GM21528 (cell line): ENCODE measurements around the gene NRCAM.
"Not testable (repeated sequence)": the region's sequence is repeated elsewhere in the genome, so short reads cannot be mapped to it uniquely, and the experiment has no call there.

Experiments
- ATAC-seq: cut with Tn5 transposase; IDR thresholded peaks from one replicate; pipeline ENCODE4 v1.9.1; 2021; ENCODE audit warnings: mild to moderate bottlenecking, moderate library complexity; ENCODE audit not compliant: unreplicated experiment, low FRiP score

Gene NRCAM

DNA sequence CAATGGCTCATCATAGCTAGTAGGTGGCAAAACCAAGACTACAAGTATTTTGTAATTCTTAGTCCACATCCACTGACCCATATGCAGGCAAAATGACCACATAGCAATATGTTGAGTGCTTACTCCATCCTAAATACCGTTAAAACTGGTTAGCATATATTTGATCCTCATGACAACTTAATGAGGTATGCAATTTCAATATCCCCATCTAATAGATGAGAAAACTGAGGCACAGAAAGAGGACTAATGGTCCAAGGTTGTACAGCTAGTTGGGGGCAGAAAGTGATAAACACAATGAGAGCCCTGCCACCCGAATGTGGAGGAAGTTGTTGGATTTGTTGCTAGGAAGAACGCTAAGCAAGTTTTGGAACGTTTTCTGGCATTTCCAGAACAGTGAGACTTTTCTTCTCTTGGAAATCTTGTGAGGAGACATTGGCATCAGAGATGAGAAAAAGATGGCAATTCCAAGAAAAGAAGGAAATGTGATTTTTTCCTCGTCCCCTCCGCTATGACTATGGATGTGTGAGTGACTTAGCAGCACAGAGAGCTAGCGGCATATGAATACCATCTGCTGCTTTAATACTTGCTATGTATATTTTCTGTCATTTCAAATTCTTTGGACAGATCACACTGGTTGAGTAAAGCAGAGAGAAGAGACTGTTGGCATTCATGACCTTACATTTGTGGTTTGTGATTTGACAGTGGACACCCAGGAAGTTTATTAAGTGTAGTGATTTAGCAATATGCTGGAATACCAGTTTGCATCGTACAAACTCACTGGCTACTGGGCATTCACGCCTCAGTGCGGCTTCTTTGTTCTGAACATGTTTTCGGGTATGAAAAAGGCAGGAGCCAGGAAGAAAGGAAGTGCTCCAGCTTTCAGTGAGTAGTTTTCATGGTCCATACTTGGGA is 51.5 kb downstream of the NRCAM start:
- ATAC-seq, result no peak

DNA sequence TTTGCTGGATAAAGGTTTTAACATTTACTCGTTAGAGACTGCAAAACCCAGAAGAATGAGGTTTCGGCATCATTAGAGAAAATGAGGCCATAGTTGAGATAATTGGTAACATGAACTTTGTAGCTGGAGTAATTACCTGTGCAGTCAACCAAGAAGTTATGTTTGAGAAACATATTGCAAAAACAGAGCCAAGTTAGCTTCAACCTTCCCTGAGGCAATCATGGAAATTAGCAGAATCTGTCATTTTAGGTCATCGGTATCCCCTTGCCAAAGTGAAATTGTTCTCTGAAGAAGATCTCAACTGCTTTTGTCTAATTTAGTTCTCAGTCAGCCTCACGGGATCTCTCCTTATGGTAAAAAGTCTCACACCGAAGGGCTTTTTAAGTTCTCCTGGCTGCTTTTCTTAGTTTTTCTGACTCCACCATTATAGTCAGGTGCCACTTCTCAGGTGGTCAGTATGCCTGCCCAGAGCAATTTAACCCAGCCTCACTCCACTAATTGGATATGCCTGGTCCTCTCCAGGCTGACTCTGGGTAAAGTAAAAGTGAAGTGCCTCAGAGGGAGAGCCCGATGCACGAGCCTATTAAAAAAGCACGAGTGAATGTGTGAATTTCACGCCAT is 52.5 kb downstream of the NRCAM start:
- no peak for ATAC-seq

DNA sequence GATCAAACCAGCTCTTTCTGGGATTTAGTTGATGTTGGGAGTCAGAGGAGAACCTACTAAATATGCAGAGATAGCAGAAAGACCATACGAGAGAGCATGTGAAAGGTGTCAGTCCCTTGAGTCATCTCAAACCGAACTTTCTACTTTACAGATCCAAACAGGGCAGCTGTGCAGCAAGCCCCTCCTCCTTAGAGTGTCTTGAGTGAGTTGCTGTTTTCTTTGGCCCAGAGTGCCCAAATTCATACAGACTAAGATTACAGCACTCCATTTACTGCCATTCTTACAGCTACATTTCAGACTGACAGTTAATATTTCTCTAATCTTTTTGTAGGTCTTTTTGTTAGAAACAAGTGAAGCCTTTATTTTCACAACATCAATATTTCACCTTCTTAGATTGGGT is 53.4 kb downstream of the NRCAM start:
- ATAC-seq, result no peak

DNA sequence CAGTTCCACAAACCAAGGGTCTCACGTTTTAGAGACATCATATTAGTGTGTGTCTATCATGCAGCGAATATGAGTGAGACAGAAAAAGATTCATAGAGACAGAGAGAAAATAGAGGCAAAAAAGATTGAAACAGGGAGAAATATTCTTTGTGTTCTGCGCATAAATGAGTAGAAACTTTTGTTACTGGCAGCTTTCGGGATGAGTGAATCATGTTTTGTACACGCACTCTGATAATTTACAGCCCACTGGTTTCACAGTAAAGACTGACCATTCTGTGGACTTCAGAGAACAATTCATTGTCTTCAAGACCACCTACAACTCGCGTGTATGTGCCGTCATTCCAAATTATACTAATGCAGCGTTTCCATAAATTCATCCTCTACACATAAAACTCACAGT is 60.2 kb downstream of the NRCAM start:
- ATAC-seq, result no peak

DNA sequence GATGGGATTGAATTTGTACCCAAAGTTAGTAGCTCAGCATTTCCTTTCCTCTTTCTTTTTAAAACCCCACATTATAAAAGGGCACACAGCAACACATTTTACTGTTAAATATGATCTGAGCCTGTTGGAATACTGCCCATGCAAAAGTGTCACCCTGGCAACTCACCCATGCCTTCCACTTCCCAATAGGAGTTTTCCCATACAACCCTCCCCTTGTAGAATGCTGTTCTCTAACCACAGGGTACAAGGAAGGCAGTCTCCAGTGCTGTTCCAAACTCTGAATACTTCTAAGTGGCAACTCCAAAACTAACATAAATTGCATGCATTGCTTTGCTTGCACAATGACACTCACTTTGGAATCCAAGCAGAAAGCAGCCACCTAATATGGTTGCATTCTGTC is 60.8 kb downstream of the NRCAM start:
- no peak for ATAC-seq

DNA sequence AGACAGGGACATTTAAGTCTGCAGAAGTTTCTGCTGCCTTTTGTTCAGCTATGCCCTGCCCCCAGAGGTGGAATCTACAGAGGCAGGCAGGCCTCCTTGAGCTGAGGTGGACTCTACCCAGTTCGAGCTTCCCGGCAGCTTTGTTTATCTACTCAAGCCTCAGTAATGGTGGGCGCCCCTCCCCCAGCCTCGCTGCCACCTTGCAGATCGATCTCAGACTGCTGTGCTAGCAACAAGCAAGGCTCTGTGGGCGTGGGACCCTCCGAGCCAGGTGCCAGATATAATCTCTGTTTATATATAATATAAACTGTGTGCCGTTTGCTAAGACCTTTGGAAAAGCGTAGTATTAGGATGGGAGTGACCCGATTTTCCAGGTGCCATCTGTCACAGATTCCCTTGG is 63.1 kb downstream of the NRCAM start:
- ATAC-seq, result not testable (repeated sequence)

DNA sequence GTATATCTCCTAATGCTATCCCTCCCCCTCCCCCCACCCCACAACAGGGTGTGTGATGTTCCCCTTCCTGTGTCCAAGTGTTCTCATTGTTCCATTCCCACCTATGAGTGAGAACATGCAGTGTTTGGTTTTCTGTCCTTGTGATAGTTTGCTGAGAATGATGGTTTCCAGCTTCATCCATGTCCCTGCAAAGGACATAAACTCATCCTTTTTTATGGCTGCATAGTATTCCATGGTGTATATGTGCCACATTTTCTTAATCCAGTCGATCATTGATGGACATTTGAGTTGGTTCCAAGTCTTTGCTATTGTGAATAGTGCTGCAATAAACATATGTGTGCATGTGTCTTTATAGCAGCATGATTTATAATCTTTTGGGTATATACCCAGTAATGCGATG is 68.5 kb downstream of the NRCAM start:
- ATAC-seq, result not testable (repeated sequence)

DNA sequence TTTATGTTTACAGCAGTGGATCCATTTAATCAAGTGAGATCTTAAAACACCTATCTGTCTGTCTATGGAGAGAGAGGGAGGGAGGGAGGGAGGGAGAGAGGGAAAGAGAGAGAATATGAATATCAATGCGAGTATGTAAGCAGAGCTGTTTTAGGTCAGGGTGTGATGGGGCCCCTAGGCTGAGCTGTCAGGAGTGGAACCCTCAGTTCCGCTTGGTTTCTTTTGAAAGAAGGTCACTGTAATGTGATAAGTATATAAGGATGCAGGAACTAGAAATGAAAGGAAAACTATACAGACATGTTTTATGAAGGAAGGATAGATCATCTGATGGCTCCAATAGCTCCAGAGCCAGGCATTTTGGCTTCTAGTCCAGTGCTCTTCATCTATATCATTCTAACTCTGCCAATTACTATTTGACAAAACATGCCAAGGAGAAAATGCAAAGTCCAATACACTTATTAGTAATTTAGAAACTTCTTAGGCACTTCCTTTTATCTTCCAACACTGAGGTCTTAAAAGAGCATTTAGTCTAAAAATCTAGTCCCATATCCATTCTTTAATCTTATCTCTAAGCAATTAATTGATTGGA is 70.3 kb downstream of the NRCAM start:
- no peak for ATAC-seq

DNA sequence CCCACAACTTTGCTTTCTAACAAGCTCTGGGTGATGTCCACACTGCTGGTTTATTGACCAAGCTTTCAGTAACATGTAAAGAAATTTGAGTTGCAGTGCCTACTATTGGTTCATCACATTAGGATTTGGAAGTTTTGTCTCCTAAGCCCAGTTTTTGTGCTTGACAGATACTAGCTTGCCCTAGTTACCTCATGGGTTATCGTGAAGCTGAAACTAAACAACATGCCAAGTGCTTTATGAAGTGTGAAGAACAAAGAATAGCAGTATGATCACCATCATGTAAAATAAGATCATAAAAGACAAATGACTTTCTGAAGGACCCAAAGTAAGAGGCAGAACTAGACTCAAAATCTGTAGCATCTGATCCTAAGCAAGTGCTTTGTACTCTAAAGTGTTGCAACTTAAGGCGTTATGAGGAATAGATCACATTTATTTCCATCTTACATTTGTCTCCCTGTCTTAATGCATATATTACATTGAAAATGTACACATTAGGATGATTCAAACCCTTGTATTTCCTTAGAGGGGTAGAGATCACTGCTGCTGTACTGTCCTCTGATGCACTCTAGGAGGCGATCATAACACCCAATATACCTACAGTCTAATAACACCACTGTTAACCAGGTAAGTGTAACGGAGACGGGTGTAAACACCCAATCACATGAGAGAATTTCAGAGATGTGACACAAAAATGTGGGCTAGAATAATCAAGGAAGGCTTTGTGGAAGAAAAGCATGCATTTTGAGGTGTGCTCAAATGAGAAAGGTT is 71.3 kb downstream of the NRCAM start:
- ATAC-seq, result no peak

DNA sequence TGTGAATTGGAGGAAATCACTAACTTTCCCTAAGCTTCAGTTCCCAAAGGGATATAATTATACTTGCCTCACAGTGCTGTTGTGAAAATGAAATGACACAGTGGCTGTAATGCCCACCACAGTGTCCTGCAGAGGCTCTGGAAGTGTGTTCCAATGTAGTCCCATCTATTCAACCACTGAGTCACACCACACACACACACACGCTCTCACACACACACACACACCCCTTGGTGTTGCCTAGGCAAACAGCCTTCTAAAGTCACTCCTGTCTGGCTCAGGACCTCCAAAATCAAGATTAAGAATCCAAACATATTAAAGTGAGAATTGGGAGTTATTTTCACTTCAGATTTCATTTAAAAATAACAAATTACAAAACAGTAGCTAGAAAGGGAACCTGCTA is 73.3 kb downstream of the NRCAM start:
- no peak for ATAC-seq

DNA sequence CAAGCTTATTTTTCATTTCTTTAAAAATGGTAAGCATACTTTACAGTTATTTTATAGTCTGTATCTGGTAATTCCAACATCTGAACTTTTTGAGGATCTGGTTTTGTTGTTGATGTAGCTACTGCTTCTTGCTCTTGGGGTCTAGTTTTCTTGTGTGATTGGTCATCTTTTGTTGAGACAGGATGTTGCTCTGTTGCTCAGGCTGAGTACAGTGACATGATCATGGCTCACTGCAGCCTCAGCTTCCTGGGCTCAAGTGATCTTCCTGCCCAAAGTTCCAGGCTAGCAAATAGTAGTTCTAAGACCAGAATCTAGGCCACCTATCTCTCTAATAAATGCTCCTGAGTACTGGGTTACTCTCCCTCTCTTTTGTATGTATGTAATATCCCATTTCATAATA is 75.7 kb downstream of the NRCAM start:
- ATAC-seq, result no peak

DNA sequence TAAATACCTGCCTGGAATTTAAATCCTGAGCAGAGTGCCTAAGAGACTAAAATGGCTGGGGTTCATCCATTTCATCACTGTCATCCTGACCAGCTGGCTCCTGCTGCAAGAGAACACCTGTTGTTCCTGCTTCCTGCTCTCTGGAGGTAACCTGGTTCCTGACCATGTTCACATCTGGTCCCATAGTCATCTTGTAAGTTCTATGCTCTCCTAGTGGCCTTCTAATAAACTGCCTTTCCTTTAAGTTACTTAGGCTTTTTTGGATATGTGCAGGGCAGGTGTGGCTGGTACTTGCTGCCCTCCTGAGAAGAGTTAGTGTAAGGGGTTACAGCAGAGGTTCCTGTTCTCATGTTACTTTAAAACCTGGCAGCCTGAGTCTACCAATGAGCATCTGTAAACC is 80.0 kb downstream of the NRCAM start:
- no peak for ATAC-seq

DNA sequence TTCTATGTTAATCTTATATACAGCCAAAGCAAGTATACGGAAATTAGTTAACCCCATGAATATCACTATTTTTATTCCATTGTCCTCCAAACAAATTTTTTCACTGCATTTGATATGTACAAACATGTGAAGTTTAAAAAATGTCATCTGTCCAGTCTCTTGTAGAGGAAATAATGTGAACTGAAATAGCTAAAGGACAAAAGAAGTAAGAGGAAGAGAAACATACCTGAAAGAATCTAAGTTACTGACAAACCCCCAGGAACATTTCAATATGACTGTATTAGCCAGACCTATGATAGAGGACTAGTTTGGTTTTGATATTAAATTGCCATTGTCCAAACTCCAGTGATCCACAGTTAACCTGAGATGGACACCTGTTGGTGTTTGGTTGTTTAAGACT is 80.6 kb downstream of the NRCAM start:
- no peak for ATAC-seq

DNA sequence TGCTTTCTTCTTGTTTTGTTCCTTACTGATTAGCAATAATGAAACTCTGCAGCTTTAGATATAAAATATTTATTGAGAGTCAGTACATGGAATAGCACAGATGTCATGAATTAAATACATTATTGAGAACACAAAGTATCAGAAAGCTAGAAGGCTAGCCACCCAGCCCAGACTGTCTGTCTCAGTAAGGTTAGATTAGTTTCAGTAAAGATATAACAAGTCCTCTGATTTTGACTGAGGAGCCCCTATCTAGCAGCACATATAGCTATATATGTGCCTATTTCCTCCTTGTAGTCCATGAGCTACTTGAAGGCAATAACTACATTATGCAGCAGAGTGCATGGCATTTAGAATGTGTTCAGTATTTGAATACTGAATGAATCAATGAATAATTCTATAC is 81.3 kb downstream of the NRCAM start:
- ATAC-seq, result no peak

DNA sequence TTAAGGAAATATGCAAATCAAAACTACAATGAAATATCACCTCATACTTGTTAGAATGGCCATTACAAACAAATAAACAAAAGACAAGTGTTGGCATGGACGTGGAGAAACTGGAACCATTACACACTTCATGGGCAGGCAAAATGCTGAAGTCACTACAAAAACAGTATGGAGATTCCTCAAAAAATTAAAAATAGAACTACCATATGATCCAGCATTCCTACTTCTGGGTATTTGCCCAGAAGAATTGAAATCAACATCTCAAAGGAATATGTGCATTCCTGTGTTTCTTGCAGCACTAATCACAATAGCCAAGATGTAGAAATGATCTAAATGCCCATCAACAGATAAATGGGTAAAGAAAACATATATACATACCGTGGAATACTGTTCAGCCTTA is 83.6 kb downstream of the NRCAM start:
- ATAC-seq, result no peak

DNA sequence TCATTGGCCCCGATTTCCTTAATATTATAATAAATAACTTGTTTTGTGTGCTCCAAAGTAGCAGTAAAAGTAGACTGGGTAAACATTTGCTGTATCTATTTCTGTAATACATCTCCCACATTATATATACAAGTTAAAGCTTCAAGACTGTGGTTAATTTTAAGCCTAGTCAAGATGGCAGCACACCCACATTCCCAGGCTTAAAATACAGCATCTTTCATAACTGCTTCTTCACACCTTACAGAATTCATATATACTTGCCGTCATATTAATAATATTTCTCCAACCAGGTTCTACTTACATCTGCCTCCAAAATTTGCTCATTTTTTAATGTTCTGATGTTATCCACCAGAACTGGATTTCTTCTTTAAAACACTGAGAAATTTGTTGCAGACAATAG is 85.6 kb downstream of the NRCAM start:
- ATAC-seq, result no peak

DNA sequence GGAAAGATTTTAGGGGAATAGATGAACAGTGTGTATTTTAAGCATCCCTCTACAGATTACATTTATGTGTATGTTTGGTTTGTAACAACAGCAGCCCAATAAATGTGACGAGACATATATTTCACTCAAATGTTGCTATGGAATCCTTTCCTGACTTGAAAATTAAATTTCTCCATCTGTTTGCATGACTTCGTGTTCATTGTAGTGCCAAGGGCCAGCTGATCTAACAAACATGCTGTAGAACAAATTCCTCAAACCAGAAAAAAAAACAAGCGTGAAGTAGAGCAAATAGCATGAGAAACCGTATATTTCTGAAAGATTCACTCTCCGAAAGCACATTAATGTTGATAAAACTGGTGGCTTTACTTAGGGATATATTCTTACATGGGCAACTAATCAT is 87.8 kb downstream of the NRCAM start:
- no peak for ATAC-seq

DNA sequence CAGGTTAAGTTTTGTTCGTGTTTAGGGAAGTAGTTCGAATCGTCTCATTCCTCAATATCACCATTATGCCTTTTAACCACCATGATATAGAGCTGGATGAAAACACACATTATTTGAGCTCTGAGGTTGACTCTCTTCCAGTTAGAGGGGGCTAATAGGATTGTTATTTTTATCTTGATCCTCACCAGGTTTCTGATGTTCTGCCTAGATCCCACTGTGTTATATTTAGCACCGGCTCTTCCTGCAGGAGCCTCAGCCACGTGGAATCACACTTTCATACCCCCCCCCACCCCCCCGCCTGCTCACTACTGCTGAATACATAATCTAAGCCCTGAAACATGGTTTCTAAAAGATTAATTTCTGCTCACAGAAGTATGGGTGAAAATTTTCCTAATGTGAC is 88.3 kb downstream of the NRCAM start:
- ATAC-seq, result no peak

DNA sequence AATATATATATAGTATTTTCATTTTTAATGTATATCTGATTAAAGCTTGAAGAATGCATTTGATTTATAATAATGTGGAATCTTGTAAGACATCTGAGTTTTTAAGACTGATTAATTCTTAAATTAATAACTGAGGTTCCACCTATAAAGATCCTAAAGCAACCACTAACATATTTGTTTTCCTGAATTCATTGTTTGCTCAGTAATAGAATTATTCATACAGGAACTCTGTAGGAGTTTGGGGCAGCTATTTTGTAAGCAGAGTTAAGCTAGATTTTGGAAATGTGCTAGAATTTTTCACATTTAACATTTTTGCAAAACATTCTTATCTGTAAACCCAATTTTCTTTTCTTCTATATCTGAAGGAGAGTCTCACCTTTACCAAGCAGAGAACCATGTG is 88.9 kb downstream of the NRCAM start:
- ATAC-seq, result no peak

DNA sequence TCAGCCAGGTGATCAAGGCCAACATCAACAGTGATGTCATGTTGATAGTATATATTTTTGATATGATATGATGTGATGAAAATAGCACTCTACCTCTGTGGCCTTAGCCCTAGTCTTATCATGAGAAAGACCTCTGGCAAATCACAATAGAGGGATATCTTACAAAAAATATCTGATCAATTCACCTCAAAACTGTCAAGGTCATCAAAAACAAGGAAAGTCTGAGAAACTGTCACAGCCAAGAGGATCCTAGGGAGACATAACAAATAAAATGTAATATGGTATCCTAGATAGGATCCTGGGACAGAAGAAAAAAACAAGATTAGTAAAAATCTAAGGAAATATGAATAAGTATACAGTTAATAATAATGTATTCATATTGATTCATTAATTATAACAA is 92.6 kb downstream of the NRCAM start:
- no peak for ATAC-seq
